ENCODE measurements around the gene MRPL2.

DNA sequence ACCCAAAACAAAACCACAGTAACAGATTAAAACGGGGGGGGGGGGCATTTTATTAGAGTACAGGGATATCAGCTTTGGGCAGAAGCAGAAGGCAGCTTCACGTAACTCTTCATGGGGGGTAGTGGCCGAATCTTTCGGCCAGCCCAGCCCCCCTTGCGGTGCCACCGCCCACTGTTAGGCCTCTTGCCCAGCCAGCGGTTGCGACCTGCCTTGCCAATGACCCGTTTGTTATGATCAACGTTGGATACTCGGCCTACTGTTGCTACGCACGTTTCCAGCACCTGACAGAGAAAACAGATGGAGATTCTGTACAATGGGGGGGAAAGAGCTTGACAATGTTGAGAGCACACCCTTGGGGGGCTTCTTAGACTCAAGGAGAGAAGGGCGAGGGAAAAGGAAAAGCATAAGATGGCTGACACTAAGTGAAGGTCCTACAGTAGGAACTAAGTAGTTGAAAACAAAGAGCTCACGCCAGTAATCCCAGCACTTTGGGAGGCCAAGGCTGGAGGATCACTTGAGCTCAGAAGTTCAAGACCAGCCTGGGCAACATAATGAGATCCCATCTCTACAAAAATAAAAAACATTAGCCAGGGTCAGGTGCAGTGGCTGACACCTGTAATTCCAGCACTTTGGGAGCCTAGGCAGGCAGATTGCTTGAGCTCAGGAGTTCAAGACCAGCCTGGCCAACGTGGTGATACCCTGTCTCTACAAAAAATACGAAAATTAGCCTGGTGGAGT is 4.9 kb downstream of the MRPL2 start:
- TF ChIP-seq, protein P1, sequence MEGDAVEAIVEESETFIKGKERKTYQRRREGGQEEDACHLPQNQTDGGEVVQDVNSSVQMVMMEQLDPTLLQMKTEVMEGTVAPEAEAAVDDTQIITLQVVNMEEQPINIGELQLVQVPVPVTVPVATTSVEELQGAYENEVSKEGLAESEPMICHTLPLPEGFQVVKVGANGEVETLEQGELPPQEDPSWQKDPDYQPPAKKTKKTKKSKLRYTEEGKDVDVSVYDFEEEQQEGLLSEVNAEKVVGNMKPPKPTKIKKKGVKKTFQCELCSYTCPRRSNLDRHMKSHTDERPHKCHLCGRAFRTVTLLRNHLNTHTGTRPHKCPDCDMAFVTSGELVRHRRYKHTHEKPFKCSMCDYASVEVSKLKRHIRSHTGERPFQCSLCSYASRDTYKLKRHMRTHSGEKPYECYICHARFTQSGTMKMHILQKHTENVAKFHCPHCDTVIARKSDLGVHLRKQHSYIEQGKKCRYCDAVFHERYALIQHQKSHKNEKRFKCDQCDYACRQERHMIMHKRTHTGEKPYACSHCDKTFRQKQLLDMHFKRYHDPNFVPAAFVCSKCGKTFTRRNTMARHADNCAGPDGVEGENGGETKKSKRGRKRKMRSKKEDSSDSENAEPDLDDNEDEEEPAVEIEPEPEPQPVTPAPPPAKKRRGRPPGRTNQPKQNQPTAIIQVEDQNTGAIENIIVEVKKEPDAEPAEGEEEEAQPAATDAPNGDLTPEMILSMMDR (IDR thresholded peaks at IDR 0.05), result no peak
- TF ChIP-seq POLR2A (IDR thresholded peaks at IDR 0.05), result no peak

All from body of pancreas (tissue), 4 donors.